Activated T-cell treated with anti-CD3 and anti-CD28 coated beads for 4 hours (primary cell): ENCODE data around the gene SH2D6.

Source experiments
- DNase-seq: peaks from one replicate; pipeline ENCODE4 v3.0.0-alpha.2; 2020

Gene SH2D6

GRCh38 chr2:85444629-85445172 is 26.2 kb downstream of the SH2D6 start:
- DNase-seq, result no peak

- DNase-seq, result no peak
Observed at GRCh38 chr2:85445316-85446295, 27.1 kb downstream of the SH2D6 start.

GRCh38 chr2:85446296-85447221 is 28.0 kb downstream of the SH2D6 start:
- no peak for DNase-seq

GRCh38 chr2:85447222-85447585 is 28.7 kb downstream of the SH2D6 start:
- no peak for DNase-seq

GRCh38 chr2:85448461-85449213 is 30.1 kb downstream of the SH2D6 start:
- no peak for DNase-seq

- no peak for DNase-seq
Observed at GRCh38 chr2:85449214-85449588, 30.7 kb downstream of the SH2D6 start.

GRCh38 chr2:85452237-85452636 is 33.7 kb downstream of the SH2D6 start:
- no peak for DNase-seq

- DNase-seq, result no peak
Observed at GRCh38 chr2:85453571-85453970, 35.1 kb downstream of the SH2D6 start.

- no peak for DNase-seq
Observed at GRCh38 chr2:85455552-85456090, 37.1 kb downstream of the SH2D6 start.

- no peak for DNase-seq
Observed at GRCh38 chr2:85457043-85457442, 38.5 kb downstream of the SH2D6 start.

- DNase-seq, result no peak
Observed at GRCh38 chr2:85457877-85458316, 39.4 kb downstream of the SH2D6 start.

GRCh38 chr2:85458601-85459563 is 40.4 kb downstream of the SH2D6 start:
- no peak for DNase-seq

GRCh38 chr2:85459771-85460170 is 41.3 kb downstream of the SH2D6 start:
- DNase-seq, result no peak

- DNase-seq, result no peak
Observed at GRCh38 chr2:85462322-85462721, 43.8 kb downstream of the SH2D6 start.

- no peak for DNase-seq
Observed at GRCh38 chr2:85468096-85468703, 49.7 kb downstream of the SH2D6 start.

GRCh38 chr2:85468704-85469349 is 50.3 kb downstream of the SH2D6 start:
- no peak for DNase-seq

- no peak for DNase-seq
Observed at GRCh38 chr2:85470850-85471800, 52.6 kb downstream of the SH2D6 start.

- DNase-seq, result no peak
Observed at GRCh38 chr2:85472261-85472660, 53.7 kb downstream of the SH2D6 start.
